AG08395 (cell line): ENCODE data around the gene TAPT1.
"Not testable (repeated sequence)": the region's sequence is repeated elsewhere in the genome, so short reads cannot be mapped to it uniquely, and the experiment has no call there.

Experiments
- DNase-seq: peaks from one replicate; pipeline ENCODE4 v3.0.0; 2012; ENCODE audit warnings: mixed read lengths, low spot score

Gene TAPT1

GRCh38 chr4:16169490-16169889 is 56.8 kb downstream of the TAPT1 start:
- DNase-seq, result no peak

GRCh38 chr4:16168710-16169388 is 57.4 kb downstream of the TAPT1 start:
- DNase-seq, result no peak

GRCh38 chr4:16168144-16168543 is 58.1 kb downstream of the TAPT1 start:
- no peak for DNase-seq

- DNase-seq, result no peak
Measured at GRCh38 chr4:16165931-16166330, 60.3 kb downstream of the TAPT1 start.

GRCh38 chr4:16162891-16163290 is 63.4 kb downstream of the TAPT1 start:
- DNase-seq, result no peak

- DNase-seq, result no peak
Measured at GRCh38 chr4:16161851-16162408, 64.3 kb downstream of the TAPT1 start.

GRCh38 chr4:16160457-16160856 is 65.8 kb downstream of the TAPT1 start:
- no peak for DNase-seq

GRCh38 chr4:16159286-16159685 is 67.0 kb downstream of the TAPT1 start:
- no peak for DNase-seq

GRCh38 chr4:16158504-16158852 is 67.8 kb downstream of the TAPT1 start:
- DNase-seq, result no peak

GRCh38 chr4:16157609-16158503 is 68.4 kb downstream of the TAPT1 start:
- DNase-seq, result no peak

GRCh38 chr4:16155528-16156169 is 70.6 kb downstream of the TAPT1 start:
- no peak for DNase-seq

- DNase-seq, result no peak
Measured at GRCh38 chr4:16154451-16154850, 71.8 kb downstream of the TAPT1 start.

- DNase-seq, result peak; percentile 30
Measured at GRCh38 chr4:16150716-16151115, 75.6 kb downstream of the TAPT1 start.

GRCh38 chr4:16144913-16145312 is 81.4 kb downstream of the TAPT1 start:
- not testable (repeated sequence) for DNase-seq

- DNase-seq, result no peak
Measured at GRCh38 chr4:16142598-16143310, 83.5 kb downstream of the TAPT1 start.

GRCh38 chr4:16140879-16141249 is 85.4 kb downstream of the TAPT1 start:
- peak; percentile 78 for DNase-seq

- DNase-seq, result no peak
Measured at GRCh38 chr4:16140231-16140878, 85.9 kb downstream of the TAPT1 start.

- no peak for DNase-seq
Measured at GRCh38 chr4:16139066-16139945, 87.0 kb downstream of the TAPT1 start.

GRCh38 chr4:16136827-16137226 is 89.4 kb downstream of the TAPT1 start:
- DNase-seq, result no peak

- DNase-seq, result no peak
Measured at GRCh38 chr4:16136311-16136710, 90.0 kb downstream of the TAPT1 start.

GRCh38 chr4:16133406-16133805 is 92.9 kb downstream of the TAPT1 start:
- DNase-seq, result no peak
